HCEC 1CT (cell line): ENCODE data around the gene CDC42SE2.
"Not testable (repeated sequence)": the region's sequence is repeated elsewhere in the genome, so short reads cannot be mapped to it uniquely, and the experiment has no call there.

Experiments used
- DNase-seq: peaks from one replicate; pipeline ENCODE4 v3.0.0-alpha.2; 2017

Gene CDC42SE2

GRCh38 chr5:131328536-131329285, 64.9 kb downstream of the CDC42SE2 start:
- peak; percentile 82 for DNase-seq

- DNase-seq: no peak
Observed at GRCh38 chr5:131329286-131329560, 65.4 kb downstream of the CDC42SE2 start.

- no peak for DNase-seq
Observed at GRCh38 chr5:131330031-131330430, 66.2 kb downstream of the CDC42SE2 start.

- not testable (repeated sequence) for DNase-seq
Observed at GRCh38 chr5:131335756-131336155, 71.9 kb downstream of the CDC42SE2 start.

- DNase-seq: not testable (repeated sequence)
Observed at GRCh38 chr5:131336801-131337200, 72.9 kb downstream of the CDC42SE2 start.

- DNase-seq: not testable (repeated sequence)
Observed at GRCh38 chr5:131337240-131338050, 73.6 kb downstream of the CDC42SE2 start.

GRCh38 chr5:131338051-131338453, 74.2 kb downstream of the CDC42SE2 start:
- DNase-seq: no peak

GRCh38 chr5:131344288-131344687, 80.4 kb downstream of the CDC42SE2 start:
- DNase-seq: not testable (repeated sequence)

GRCh38 chr5:131346204-131346603, 82.4 kb downstream of the CDC42SE2 start:
- DNase-seq: not testable (repeated sequence)

GRCh38 chr5:131353991-131354390, 90.1 kb downstream of the CDC42SE2 start:
- DNase-seq: no peak

GRCh38 chr5:131355971-131356528, 92.2 kb downstream of the CDC42SE2 start:
- peak; percentile 15 for DNase-seq

- no peak for DNase-seq
Observed at GRCh38 chr5:131356619-131357018, 92.8 kb downstream of the CDC42SE2 start.

GRCh38 chr5:131357739-131358561, 94.1 kb downstream of the CDC42SE2 start:
- no peak for DNase-seq

- DNase-seq: no peak
Observed at GRCh38 chr5:131361677-131362315, 97.9 kb downstream of the CDC42SE2 start.

- DNase-seq: no peak
Observed at GRCh38 chr5:131363811-131364506, 100.1 kb downstream of the CDC42SE2 start.

GRCh38 chr5:131364507-131365050, 100.7 kb downstream of the CDC42SE2 start:
- no peak for DNase-seq

- DNase-seq: no peak
Observed at GRCh38 chr5:131366428-131366827, 102.6 kb downstream of the CDC42SE2 start.

- DNase-seq: no peak
Observed at GRCh38 chr5:131367219-131367860, 103.5 kb downstream of the CDC42SE2 start.

- no peak for DNase-seq
Observed at GRCh38 chr5:131368866-131369265, 105.0 kb downstream of the CDC42SE2 start.

- no peak for DNase-seq
Observed at GRCh38 chr5:131369558-131369957, 105.7 kb downstream of the CDC42SE2 start.

- DNase-seq: no peak
Observed at GRCh38 chr5:131371835-131372234, 108.0 kb downstream of the CDC42SE2 start.
